Hepatocyte (in vitro differentiated cells): ENCODE data around the gene LILRA2.

Experiments used
- EZH2 ChIP-seq: fragments of 200-600 bp; sonication (generic); IDR thresholded peaks from 2 replicates; pipeline ENCODE4 v1.6.1; 2016; ENCODE audit warnings: antibody characterized with exemption, mild to moderate bottlenecking, borderline replicate concordance
- EZH2phosphoT487 ChIP-seq: fragments of 200-600 bp; sonication (generic); IDR thresholded peaks from one replicate; pipeline ENCODE4 v1.6.1; 2018; ENCODE audit warnings: antibody characterized with exemption, mild to moderate bottlenecking, low read depth, moderate library complexity; ENCODE audit not compliant: unreplicated experiment, severe bottlenecking
- TF ChIP-seq, protein P1 (sequence below): fragments of 200-600 bp; sonication (generic); IDR thresholded peaks from 2 replicates; pipeline ENCODE4 v1.5.1; 2016; ENCODE audit warnings: antibody characterized with exemption, mild to moderate bottlenecking; ENCODE audit not compliant: poor library complexity

DNA sequence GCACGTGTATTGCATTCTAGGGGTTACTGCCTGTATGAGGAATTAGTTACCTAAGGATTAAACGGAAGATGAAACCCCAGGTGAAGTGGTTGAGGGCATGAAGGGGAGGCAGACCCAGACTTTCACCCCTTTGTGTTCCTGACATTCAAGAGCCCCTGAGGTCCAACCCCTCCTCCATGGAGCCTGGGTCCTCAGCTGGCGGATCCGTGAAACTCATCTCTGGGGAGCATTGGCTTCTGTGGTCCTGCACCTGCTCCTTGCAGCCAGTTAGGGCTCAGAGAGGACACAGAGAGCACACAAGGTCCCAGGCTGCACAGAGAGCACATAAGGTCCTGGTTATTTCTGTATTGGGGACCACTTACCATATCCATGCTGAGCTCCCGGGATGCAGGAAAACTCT, 12.8 kb downstream of the LILRA2 start:
- TF ChIP-seq, protein P1, sequence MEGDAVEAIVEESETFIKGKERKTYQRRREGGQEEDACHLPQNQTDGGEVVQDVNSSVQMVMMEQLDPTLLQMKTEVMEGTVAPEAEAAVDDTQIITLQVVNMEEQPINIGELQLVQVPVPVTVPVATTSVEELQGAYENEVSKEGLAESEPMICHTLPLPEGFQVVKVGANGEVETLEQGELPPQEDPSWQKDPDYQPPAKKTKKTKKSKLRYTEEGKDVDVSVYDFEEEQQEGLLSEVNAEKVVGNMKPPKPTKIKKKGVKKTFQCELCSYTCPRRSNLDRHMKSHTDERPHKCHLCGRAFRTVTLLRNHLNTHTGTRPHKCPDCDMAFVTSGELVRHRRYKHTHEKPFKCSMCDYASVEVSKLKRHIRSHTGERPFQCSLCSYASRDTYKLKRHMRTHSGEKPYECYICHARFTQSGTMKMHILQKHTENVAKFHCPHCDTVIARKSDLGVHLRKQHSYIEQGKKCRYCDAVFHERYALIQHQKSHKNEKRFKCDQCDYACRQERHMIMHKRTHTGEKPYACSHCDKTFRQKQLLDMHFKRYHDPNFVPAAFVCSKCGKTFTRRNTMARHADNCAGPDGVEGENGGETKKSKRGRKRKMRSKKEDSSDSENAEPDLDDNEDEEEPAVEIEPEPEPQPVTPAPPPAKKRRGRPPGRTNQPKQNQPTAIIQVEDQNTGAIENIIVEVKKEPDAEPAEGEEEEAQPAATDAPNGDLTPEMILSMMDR, result no peak
- TF ChIP-seq EZH2 (no peak), EZH2phosphoT487 (no peak)
